ENCODE data around the gene PRKG1.

DNA sequence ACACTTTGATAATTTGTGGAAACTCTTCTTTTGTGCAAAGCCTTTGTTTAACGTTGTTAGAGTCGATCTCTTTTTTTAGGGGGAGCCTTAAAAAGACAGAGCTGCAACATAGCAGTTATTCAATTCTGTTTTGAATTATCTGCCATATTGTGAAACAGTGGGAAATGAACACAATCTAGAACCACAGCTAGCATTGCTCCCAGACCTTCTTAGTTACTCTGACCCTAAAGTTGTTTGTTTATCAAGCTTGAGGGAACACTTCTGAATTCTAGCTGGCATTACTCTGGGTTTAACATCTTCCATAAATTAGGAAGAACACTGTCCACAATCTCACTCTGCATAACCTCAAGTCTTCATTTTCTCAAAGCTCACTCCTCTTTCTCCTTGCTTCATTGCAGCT, 217.7 kb downstream of the PRKG1 start:
- TF ChIP-seq, protein P1, sequence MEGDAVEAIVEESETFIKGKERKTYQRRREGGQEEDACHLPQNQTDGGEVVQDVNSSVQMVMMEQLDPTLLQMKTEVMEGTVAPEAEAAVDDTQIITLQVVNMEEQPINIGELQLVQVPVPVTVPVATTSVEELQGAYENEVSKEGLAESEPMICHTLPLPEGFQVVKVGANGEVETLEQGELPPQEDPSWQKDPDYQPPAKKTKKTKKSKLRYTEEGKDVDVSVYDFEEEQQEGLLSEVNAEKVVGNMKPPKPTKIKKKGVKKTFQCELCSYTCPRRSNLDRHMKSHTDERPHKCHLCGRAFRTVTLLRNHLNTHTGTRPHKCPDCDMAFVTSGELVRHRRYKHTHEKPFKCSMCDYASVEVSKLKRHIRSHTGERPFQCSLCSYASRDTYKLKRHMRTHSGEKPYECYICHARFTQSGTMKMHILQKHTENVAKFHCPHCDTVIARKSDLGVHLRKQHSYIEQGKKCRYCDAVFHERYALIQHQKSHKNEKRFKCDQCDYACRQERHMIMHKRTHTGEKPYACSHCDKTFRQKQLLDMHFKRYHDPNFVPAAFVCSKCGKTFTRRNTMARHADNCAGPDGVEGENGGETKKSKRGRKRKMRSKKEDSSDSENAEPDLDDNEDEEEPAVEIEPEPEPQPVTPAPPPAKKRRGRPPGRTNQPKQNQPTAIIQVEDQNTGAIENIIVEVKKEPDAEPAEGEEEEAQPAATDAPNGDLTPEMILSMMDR (conservative IDR thresholded peaks at IDR 0.05; ENCODE audit: low read depth, low read length) = no peak
- TF ChIP-seq RCOR1 (IDR thresholded peaks at IDR 0.05; ENCODE audit: insufficient replicate concordance, low read length) (no peak), CHD1 (IDR thresholded peaks at IDR 0.05; ENCODE audit: low read depth, low read length) (no peak), POLR2A (IDR thresholded peaks at IDR 0.05; ENCODE audit: low read depth, low read length) (no peak), CEBPB (IDR thresholded peaks at IDR 0.05; ENCODE audit: low read depth, low read length) (no peak), MAZ (IDR thresholded peaks at IDR 0.05; ENCODE audit: borderline replicate concordance, low read depth, low read length) (no peak), SMC3 (IDR thresholded peaks at IDR 0.05; ENCODE audit: low read depth, low read length) (no peak), RFX5 (IDR thresholded peaks at IDR 0.05; ENCODE audit: low read depth, low read length) (no peak), NFE2L2 (IDR thresholded peaks at IDR 0.05; ENCODE audit: low read depth, low read length) (no peak), FOS (IDR thresholded peaks at IDR 0.05; ENCODE audit: low read depth, low read length) (no peak)
- TF ChIP-seq, protein P2, sequence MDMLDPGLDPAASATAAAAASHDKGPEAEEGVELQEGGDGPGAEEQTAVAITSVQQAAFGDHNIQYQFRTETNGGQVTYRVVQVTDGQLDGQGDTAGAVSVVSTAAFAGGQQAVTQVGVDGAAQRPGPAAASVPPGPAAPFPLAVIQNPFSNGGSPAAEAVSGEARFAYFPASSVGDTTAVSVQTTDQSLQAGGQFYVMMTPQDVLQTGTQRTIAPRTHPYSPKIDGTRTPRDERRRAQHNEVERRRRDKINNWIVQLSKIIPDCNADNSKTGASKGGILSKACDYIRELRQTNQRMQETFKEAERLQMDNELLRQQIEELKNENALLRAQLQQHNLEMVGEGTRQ (IDR thresholded peaks at IDR 0.05; ENCODE audit: low read depth, low read length) = no peak
